ENCODE data around the gene CHD9.

Gene CHD9

GRCh38 chr16:53099318-53100130 lies 44.7 kb downstream of the CHD9 start:
- Histone ChIP-seq H3K27ac (replicated peaks; ENCODE audit: low read length) (peak overlapping the region; percentile 85), H3K9me3 (replicated peaks in 1 of 2; ENCODE audit: control insufficient read depth in 2 of 2, insufficient read depth in 1 of 2, low read depth in 1 of 2, low read length in 2 of 2) (no peaks in the 10 kb centered on the region), H3K4me2 (ENCODE audit: insufficient read depth, low read length, poor library complexity, severe bottlenecking) (peak overlapping the region; percentile 87), H3K79me1 (ENCODE audit: low read depth, low read length) (no peaks in the 10 kb centered on the region), H2BK12ac (ENCODE audit: low read length) (no peak overlapping the region), H3K4me3 (ENCODE audit: low read length in 2 of 2) (peak overlapping the region; percentile 46 to 66), H2AK5ac (ENCODE audit: low read depth, low read length) (no peak overlapping the region), H4K91ac (ENCODE audit: low read depth, low read length, poor library complexity) (no peak overlapping the region), H3K9ac (ENCODE audit: low read depth, low read length, poor library complexity) (no peak overlapping the region), H3K14ac (ENCODE audit: low read length) (peak overlapping the region; percentile 31), H3K23ac (ENCODE audit: low read depth, low read length, poor library complexity) (peak overlapping the region; percentile 38), H2BK120ac (ENCODE audit: low read depth, low read length) (peak overlapping the region; percentile 67), H3K4ac (ENCODE audit: low read length) (no peak overlapping the region), H4K8ac (ENCODE audit: low read depth, low read length) (no peak overlapping the region), H3K36me3 (replicated peaks in 1 of 2; ENCODE audit: control insufficient read depth in 2 of 2, insufficient read depth in 2 of 2, low read length in 2 of 2) (no peaks in the 10 kb centered on the region), H2AFZ (ENCODE audit: low read length) (peak overlapping the region; percentile 96), H2BK15ac (ENCODE audit: low read length) (peak overlapping the region; percentile 13), H2BK5ac (ENCODE audit: low read length) (peak overlapping the region; percentile 78), H3K18ac (ENCODE audit: low read length) (peak overlapping the region; percentile 90), H3K4me1 (ENCODE audit: control insufficient read depth in 2 of 2, insufficient read depth in 1 of 2, low read depth in 1 of 2, low read length in 2 of 2) (peaks cover 10 to 14% of the 10 kb centered on the region in 2 donors), H3K27me3 (ENCODE audit: control insufficient read depth in 3 of 3, insufficient read depth in 3 of 3, low read depth in 1 of 3, low read length in 3 of 3) (no peaks in the 10 kb centered on the region)
- no CpG with 5 or more reads among the region's 26 CpGs for WGBS, 2 donors (ENCODE audit: extremely low coverage in 2 of 2, insufficient read length in 2 of 2, insufficient replicate concordance in 1 of 2)
- DNase-seq (ENCODE audit: low spot score), result peak; percentile 85

- Histone ChIP-seq H4K8ac (ENCODE audit: low read depth, low read length) (no peak overlapping the region), H3K14ac (ENCODE audit: low read length) (no peak overlapping the region), H3K36me3 (replicated peaks in 1 of 2; ENCODE audit: control insufficient read depth in 2 of 2, insufficient read depth in 2 of 2, low read length in 2 of 2) (no peaks in the 10 kb centered on the region), H3K27ac (replicated peaks; ENCODE audit: low read length) (peak overlapping the region; percentile 82), H3K4me3 (ENCODE audit: low read length in 2 of 2) (peak overlapping the region; percentile 46 to 66), H4K91ac (ENCODE audit: low read depth, low read length, poor library complexity) (no peak overlapping the region), H2AFZ (ENCODE audit: low read length) (peak overlapping the region; percentile 96), H3K4me1 (ENCODE audit: control insufficient read depth in 2 of 2, insufficient read depth in 1 of 2, low read depth in 1 of 2, low read length in 2 of 2) (peaks cover 10 to 14% of the 10 kb centered on the region in 2 donors), H3K9me3 (replicated peaks in 1 of 2; ENCODE audit: control insufficient read depth in 2 of 2, insufficient read depth in 1 of 2, low read depth in 1 of 2, low read length in 2 of 2) (no peaks in the 10 kb centered on the region), H2BK12ac (ENCODE audit: low read length) (no peak overlapping the region), H2BK5ac (ENCODE audit: low read length) (peak overlapping the region; percentile 78), H3K79me1 (ENCODE audit: low read depth, low read length) (no peaks in the 10 kb centered on the region), H3K23ac (ENCODE audit: low read depth, low read length, poor library complexity) (peak overlapping the region; percentile 38), H3K4ac (ENCODE audit: low read length) (no peak overlapping the region), H2BK15ac (ENCODE audit: low read length) (peak overlapping the region; percentile 13), H3K9ac (ENCODE audit: low read depth, low read length, poor library complexity) (no peak overlapping the region), H2AK5ac (ENCODE audit: low read depth, low read length) (no peak overlapping the region), H3K4me2 (ENCODE audit: insufficient read depth, low read length, poor library complexity, severe bottlenecking) (peak overlapping the region; percentile 87), H2BK120ac (ENCODE audit: low read depth, low read length) (peak overlapping the region; percentile 67), H3K27me3 (ENCODE audit: control insufficient read depth in 3 of 3, insufficient read depth in 3 of 3, low read depth in 1 of 3, low read length in 3 of 3) (no peaks in the 10 kb centered on the region), H3K18ac (ENCODE audit: low read length) (peak overlapping the region; percentile 78)
- WGBS, 2 donors (ENCODE audit: extremely low coverage in 2 of 2, insufficient read length in 2 of 2, insufficient replicate concordance in 1 of 2), result no CpG with 5 or more reads among the region's 9 CpGs
- DNase-seq (ENCODE audit: low spot score), result no peak
Measured at GRCh38 chr16:53100131-53100748, 45.4 kb downstream of the CHD9 start.

- Histone ChIP-seq H2AFZ (ENCODE audit: low read length) (no peak overlapping the region), H3K9me3 (replicated peaks in 1 of 2; ENCODE audit: control insufficient read depth in 2 of 2, insufficient read depth in 1 of 2, low read depth in 1 of 2, low read length in 2 of 2) (no peaks in the 10 kb centered on the region), H3K9ac (ENCODE audit: low read depth, low read length, poor library complexity) (no peak overlapping the region), H3K14ac (ENCODE audit: low read length) (no peak overlapping the region), H2BK15ac (ENCODE audit: low read length) (no peak overlapping the region), H3K27ac (replicated peaks; ENCODE audit: low read length) (no peak overlapping the region), H3K4me2 (ENCODE audit: insufficient read depth, low read length, poor library complexity, severe bottlenecking) (no peak overlapping the region), H3K18ac (ENCODE audit: low read length) (no peak overlapping the region), H4K91ac (ENCODE audit: low read depth, low read length, poor library complexity) (no peak overlapping the region), H3K4me3 (ENCODE audit: low read length in 2 of 2) (no peak overlapping the region), H3K27me3 (ENCODE audit: control insufficient read depth in 3 of 3, insufficient read depth in 3 of 3, low read depth in 1 of 3, low read length in 3 of 3) (no peaks in the 10 kb centered on the region), H4K8ac (ENCODE audit: low read depth, low read length) (no peak overlapping the region), H3K36me3 (replicated peaks in 1 of 2; ENCODE audit: control insufficient read depth in 2 of 2, insufficient read depth in 2 of 2, low read length in 2 of 2) (no peaks in the 10 kb centered on the region), H2BK5ac (ENCODE audit: low read length) (no peak overlapping the region), H3K4me1 (ENCODE audit: control insufficient read depth in 2 of 2, insufficient read depth in 1 of 2, low read depth in 1 of 2, low read length in 2 of 2) (peaks cover 10 to 14% of the 10 kb centered on the region in 2 donors), H3K23ac (ENCODE audit: low read depth, low read length, poor library complexity) (no peak overlapping the region), H3K4ac (ENCODE audit: low read length) (no peak overlapping the region), H3K79me1 (ENCODE audit: low read depth, low read length) (no peaks in the 10 kb centered on the region), H2BK120ac (ENCODE audit: low read depth, low read length) (no peak overlapping the region), H2BK12ac (ENCODE audit: low read length) (no peak overlapping the region), H2AK5ac (ENCODE audit: low read depth, low read length) (no peak overlapping the region)
- WGBS, 2 donors (ENCODE audit: extremely low coverage in 2 of 2, insufficient read length in 2 of 2, insufficient replicate concordance in 1 of 2), result no CpG with 5 or more reads among the region's 1 CpG
- no peak for DNase-seq (ENCODE audit: low spot score)
Measured at GRCh38 chr16:53100889-53101288, 46.1 kb downstream of the CHD9 start.

- Histone ChIP-seq H4K91ac (ENCODE audit: low read depth, low read length, poor library complexity) (no peak overlapping the region), H3K79me1 (ENCODE audit: low read depth, low read length) (no peaks in the 10 kb centered on the region), H3K27ac (replicated peaks; ENCODE audit: low read length) (no peak overlapping the region), H3K4me3 (ENCODE audit: low read length in 2 of 2) (no peak overlapping the region), H3K4me2 (ENCODE audit: insufficient read depth, low read length, poor library complexity, severe bottlenecking) (no peak overlapping the region), H3K4ac (ENCODE audit: low read length) (no peak overlapping the region), H2BK5ac (ENCODE audit: low read length) (no peak overlapping the region), H3K9ac (ENCODE audit: low read depth, low read length, poor library complexity) (no peak overlapping the region), H2BK120ac (ENCODE audit: low read depth, low read length) (no peak overlapping the region), H3K23ac (ENCODE audit: low read depth, low read length, poor library complexity) (no peak overlapping the region), H3K36me3 (replicated peaks in 1 of 2; ENCODE audit: control insufficient read depth in 2 of 2, insufficient read depth in 2 of 2, low read length in 2 of 2) (no peaks in the 10 kb centered on the region), H2AK5ac (ENCODE audit: low read depth, low read length) (no peak overlapping the region), H2BK12ac (ENCODE audit: low read length) (no peak overlapping the region), H3K4me1 (ENCODE audit: control insufficient read depth in 2 of 2, insufficient read depth in 1 of 2, low read depth in 1 of 2, low read length in 2 of 2) (peaks cover 7 to 14% of the 10 kb centered on the region in 2 donors), H3K14ac (ENCODE audit: low read length) (no peak overlapping the region), H3K18ac (ENCODE audit: low read length) (no peak overlapping the region), H3K9me3 (replicated peaks in 1 of 2; ENCODE audit: control insufficient read depth in 2 of 2, insufficient read depth in 1 of 2, low read depth in 1 of 2, low read length in 2 of 2) (no peaks in the 10 kb centered on the region), H4K8ac (ENCODE audit: low read depth, low read length) (no peak overlapping the region), H2BK15ac (ENCODE audit: low read length) (no peak overlapping the region), H2AFZ (ENCODE audit: low read length) (no peak overlapping the region), H3K27me3 (ENCODE audit: control insufficient read depth in 3 of 3, insufficient read depth in 3 of 3, low read depth in 1 of 3, low read length in 3 of 3) (no peaks in the 10 kb centered on the region)
- DNase-seq (ENCODE audit: low spot score), result no peak
- no CpG with 5 or more reads among the region's 4 CpGs for WGBS, 2 donors (ENCODE audit: extremely low coverage in 2 of 2, insufficient read length in 2 of 2, insufficient replicate concordance in 1 of 2)
Measured at GRCh38 chr16:53103811-53104210, 49.0 kb downstream of the CHD9 start.

Measured in neuronal stem cell (in vitro differentiated cells).